Measurements from ENCODE around the gene MERTK.

DNA sequence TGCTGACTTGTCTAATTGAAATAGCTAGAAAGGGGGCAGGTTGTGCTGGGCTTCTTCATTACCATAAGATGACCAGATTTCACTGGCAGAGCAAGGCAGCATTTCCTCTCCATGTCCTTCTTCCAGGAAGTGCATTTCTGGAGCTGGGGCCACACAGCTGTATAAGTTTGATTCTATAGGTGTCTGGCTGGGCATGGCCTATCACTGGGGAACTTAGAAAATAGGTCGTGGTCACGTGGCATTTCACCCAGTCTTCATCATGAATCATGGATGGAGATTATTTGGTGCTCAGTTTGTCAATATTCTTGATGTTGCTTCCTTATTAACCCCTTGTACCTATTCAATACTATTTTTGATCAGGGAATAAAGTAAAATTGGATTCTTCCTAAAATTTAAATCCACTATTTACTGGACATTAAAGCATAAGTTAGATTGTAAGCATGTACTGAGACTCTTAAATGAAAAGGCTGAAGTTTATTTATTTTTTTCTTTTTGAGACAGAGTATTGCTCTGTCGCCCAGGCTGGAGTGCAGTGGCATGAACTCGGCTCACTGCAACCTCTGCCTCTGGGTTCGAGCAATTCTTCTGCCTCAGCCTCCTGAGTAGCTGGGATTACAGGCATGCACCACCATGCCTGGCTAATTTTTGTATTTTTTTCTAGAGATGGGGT, 107.1 kb downstream of the MERTK start:
- TF ChIP-seq, protein P1, sequence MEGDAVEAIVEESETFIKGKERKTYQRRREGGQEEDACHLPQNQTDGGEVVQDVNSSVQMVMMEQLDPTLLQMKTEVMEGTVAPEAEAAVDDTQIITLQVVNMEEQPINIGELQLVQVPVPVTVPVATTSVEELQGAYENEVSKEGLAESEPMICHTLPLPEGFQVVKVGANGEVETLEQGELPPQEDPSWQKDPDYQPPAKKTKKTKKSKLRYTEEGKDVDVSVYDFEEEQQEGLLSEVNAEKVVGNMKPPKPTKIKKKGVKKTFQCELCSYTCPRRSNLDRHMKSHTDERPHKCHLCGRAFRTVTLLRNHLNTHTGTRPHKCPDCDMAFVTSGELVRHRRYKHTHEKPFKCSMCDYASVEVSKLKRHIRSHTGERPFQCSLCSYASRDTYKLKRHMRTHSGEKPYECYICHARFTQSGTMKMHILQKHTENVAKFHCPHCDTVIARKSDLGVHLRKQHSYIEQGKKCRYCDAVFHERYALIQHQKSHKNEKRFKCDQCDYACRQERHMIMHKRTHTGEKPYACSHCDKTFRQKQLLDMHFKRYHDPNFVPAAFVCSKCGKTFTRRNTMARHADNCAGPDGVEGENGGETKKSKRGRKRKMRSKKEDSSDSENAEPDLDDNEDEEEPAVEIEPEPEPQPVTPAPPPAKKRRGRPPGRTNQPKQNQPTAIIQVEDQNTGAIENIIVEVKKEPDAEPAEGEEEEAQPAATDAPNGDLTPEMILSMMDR (IDR thresholded peaks at IDR 0.05), result no peak
- no peak for TF ChIP-seq POLR2A (IDR thresholded peaks at IDR 0.05)
